Fibroblast of the aortic adventitia (primary cell): Measurements from ENCODE around the gene RTKN2. TPM values are rescaled to one million over a fixed set of nuclear protein-coding genes. Genes with fewer than 3 reads are reported as not detected.
A peak's percentile ranks its signal among the peaks of the same experiment; 100 is the strongest.

Experiments used
- DNase-seq: peaks from one replicate; pipeline ENCODE4 v3.0.0-alpha.2; 2010; ENCODE audit warnings: low read depth
- H3K4me3 ChIP-seq: 2 replicates; pipeline ENCODE4 v1.5.1; 2011; ENCODE audit warnings: low read depth, mild to moderate bottlenecking, control low read depth, low read length, moderate library complexity
- total RNA-seq: library from RNA; depleted of rRNA; stranded (reverse); fragments of >200 nt; gene quantifications from 2 replicates; pipeline ENCODE4 v1.2.3, GENCODE V29; 2012; ENCODE audit warnings: low replicate concordance
- TF ChIP-seq, protein P1 (sequence below): IDR thresholded peaks from 2 replicates; pipeline ENCODE4 v1.5.1; 2011; ENCODE audit warnings: mild to moderate bottlenecking, low read length, control low read depth, inconsistent platforms; ENCODE audit not compliant: insufficient read depth

The RTKN2 gene
- total RNA-seq, 1 donor = 11.9 TPM

DNA sequence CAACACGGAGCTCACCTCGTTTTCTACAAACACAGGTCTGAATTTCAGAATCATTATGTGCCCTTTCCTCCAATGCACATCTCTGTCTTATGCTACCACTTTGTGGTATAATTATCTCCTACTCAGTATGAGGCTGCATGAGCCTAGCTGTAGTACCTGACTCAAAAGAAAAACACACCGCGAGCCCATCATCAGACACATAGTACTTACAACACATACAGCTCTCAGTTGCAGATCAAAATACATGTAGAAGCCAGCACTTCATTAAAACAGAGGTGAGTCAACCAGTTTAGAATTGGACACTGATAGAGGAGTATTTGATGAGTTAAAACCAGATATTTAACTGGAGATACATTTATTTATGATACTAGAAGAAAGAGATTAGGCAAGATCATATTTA is 1.4 kb upstream of the RTKN2 start:
- DNase-seq = no peak
- H3K4me3 ChIP-seq = no peak overlapping the region
- TF ChIP-seq, protein P1, sequence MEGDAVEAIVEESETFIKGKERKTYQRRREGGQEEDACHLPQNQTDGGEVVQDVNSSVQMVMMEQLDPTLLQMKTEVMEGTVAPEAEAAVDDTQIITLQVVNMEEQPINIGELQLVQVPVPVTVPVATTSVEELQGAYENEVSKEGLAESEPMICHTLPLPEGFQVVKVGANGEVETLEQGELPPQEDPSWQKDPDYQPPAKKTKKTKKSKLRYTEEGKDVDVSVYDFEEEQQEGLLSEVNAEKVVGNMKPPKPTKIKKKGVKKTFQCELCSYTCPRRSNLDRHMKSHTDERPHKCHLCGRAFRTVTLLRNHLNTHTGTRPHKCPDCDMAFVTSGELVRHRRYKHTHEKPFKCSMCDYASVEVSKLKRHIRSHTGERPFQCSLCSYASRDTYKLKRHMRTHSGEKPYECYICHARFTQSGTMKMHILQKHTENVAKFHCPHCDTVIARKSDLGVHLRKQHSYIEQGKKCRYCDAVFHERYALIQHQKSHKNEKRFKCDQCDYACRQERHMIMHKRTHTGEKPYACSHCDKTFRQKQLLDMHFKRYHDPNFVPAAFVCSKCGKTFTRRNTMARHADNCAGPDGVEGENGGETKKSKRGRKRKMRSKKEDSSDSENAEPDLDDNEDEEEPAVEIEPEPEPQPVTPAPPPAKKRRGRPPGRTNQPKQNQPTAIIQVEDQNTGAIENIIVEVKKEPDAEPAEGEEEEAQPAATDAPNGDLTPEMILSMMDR = no peak

DNA sequence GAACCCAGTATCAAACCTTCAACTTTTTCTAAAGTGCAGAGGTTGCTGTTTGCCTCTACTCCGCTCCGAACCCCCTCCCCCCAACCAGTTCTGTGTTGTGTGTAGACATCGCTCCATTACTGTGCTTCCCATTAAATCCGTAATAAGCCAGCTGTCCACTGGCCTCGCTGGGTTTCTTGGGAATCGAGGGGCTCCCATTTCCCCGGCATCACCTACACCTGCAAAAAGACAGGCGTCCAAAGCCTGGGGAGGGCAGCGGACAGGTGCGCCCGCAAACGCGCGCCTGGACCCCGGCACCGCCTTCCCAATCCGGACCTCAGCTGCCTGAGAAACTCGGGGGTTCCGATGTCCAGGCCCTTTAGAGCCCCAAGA is 631 bp downstream of the RTKN2 start:
- TF ChIP-seq, protein P1 = no peak
- peak overlapping the region; percentile 72 for H3K4me3 ChIP-seq
- DNase-seq = no peak

DNA sequence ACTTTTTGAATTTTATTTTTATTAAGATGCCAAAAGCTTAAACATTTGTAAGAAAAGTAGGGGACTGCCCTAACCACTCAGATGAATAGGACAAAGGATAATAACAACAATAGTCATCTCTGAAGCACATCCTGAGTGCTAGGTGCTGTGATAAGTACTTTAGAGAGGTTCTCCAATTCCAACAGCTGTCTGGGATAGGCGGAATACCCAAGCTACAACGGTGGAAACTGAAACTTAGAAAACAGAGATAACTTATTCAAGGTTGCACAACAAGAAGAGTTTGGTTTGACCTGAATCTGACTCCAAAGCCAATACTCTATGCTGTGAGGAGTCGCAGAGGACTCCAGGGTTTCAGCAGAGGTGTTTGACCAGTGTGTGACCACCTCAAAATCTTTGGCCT is 2.0 kb downstream of the RTKN2 start:
- DNase-seq = peak; percentile 33
- peak overlapping the region; percentile 4 for H3K4me3 ChIP-seq
- TF ChIP-seq, protein P1 = no peak

DNA sequence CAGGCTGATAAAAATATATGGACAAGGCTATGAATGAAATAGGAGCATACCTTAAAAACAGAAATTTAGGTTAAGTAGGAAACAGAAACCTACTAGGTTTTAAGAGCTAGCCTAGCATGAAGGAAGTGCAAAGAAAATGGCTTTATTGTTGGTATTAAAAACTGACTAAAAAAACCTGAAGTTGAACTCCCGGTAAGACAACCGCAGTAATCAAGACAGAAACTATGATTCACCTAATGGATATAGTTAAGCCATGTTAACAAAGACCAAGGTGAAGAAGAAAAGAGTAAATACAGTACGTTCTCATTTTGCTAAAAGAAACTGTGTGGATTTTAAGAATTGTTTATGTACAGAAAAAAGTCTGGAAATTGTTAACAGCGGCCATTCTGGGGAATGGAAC is 2.5 kb downstream of the RTKN2 start:
- no peak for DNase-seq
- TF ChIP-seq, protein P1 = no peak
- no peak overlapping the region for H3K4me3 ChIP-seq

DNA sequence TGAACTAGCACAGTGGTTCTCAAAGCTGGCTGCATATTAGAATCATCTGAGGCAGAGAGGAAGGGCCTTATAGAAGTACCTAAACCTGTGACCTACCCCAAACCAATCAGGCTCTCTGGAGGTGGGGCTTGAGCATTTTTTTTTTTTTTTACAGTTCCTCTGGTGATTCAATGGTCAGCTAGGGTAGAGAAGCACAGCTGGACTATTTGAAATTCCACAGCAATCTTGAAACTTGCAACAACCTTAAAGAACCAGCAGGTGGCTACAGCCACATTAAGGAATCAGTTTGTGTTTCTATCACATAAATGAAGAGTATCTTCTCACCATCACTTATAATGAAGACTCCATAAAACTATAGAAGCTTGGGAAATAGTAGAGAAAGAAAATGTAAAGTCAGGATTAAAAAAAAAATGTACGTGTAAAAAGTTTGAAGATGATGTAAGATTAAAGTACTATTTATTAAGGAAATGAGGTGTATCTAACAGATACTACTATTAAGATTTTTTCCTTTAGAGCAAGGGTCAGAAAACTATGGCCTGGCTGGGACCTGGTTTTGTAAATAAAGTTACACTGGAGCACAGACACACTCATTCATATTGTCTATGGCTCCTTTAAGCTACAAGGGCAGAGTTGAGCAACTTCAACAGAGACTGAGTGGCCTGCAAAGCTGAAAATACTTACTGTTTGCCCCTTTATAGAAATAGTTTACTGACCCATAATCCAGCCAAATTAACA is 3.8 kb downstream of the RTKN2 start:
- no peak overlapping the region for H3K4me3 ChIP-seq
- peak; percentile 95 for DNase-seq
- TF ChIP-seq, protein P1 = peak; percentile 74

DNA sequence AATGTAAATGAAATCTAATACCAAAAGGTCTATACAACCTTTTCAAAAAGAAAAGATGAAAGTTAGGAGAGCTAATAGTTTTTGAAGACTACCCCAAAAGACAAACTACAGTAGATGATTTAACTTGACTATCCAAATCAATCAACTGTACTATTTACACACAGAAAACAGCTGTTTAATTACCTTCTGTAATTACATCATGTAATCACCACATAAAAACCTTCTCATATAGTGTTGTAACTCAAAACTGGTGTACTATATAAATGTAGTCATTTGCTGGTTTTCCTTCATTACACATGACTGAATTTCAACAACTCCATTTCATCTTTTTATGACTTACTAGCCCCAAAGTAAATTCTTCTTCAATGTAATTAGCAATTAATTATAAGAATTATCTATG is 4.5 kb downstream of the RTKN2 start:
- TF ChIP-seq, protein P1 = no peak
- H3K4me3 ChIP-seq = no peak overlapping the region
- DNase-seq = no peak

DNA sequence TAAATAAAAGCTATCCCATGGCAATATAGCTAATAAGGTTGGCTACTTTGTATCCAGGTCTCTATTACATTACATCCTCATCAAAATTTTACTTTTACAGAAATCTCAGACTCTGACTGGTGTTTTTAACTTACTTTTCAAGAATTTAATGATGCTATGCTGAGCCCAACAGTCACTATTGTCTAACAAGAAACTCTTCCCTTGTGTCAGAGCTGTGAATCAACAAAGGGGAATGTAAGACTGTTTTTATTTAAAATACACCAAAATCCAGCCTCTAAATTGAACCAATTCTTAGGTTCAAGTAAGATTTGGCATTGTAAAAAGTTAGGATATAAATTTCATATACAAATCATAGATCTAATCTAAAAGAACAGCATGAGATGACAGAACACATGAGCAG is 7.0 kb downstream of the RTKN2 start:
- DNase-seq = peak; percentile 60
- TF ChIP-seq, protein P1 = no peak

More for the DNA sequence above, 7.0 kb downstream of the RTKN2 start:
- H3K4me3 ChIP-seq = no peak overlapping the region
